PC-3 (cell line): Measurements from ENCODE around the gene PRKRIP1. TPM values are rescaled to one million over a fixed set of nuclear protein-coding genes. Genes with fewer than 3 reads are reported as not detected.

Source experiments
- ATAC-seq: fragments of 200-7000 bp; cut with Tn5 transposase; 2 replicates; pipeline ENCODE4 v1.9.1; 2020; ENCODE audit warnings: mild to moderate bottlenecking, moderate library complexity
- BruUV-seq: library from RNA; stranded (reverse); fragments of 400-500 nt; replicated peaks from 2 replicates; lab custom pipeline; 2021; lab: Mats Ljungman, UMichigan
- CTCF ChIA-PET: fragments of 300-600 bp; sonication (Branson Sonifier 250); formaldehyde crosslinking; loops from one replicate; lab custom pipeline; 2022; ENCODE audit warnings: antibody characterized with exemption; lab: Charles Lee
- POLR2A ChIA-PET: fragments of 300-600 bp; sonication (Branson Sonifier 250); formaldehyde crosslinking; loops from one replicate; lab custom pipeline; 2022; ENCODE audit warnings: antibody characterized with exemption; ENCODE audit not compliant: unreplicated experiment; lab: Charles Lee
- DNase-seq: peaks from one replicate; pipeline ENCODE4 v3.0.0-alpha.2; 2015
- H2AFZ ChIP-seq: fragments of 300-600 bp; sonication (generic); 2 replicates; pipeline ENCODE4 v1.6.0; 2016; ENCODE audit warnings: antibody characterized with exemption, low read length
- H3F3A ChIP-seq: fragments of 300-600 bp; sonication (generic); one replicate; pipeline ENCODE4 v1.6.0; 2017; ENCODE audit warnings: antibody characterized with exemption, low read length, control low read depth, mild to moderate bottlenecking; ENCODE audit not compliant: unreplicated experiment
- H3K27ac ChIP-seq: fragments of 300-600 bp; sonication (generic); 2 replicates; pipeline ENCODE4 v1.5.1; 2016; ENCODE audit warnings: mild to moderate bottlenecking, low read length
- H3K27me3 ChIP-seq: fragments of 300-600 bp; sonication (generic); 2 replicates; pipeline ENCODE4 v1.6.1; 2016; ENCODE audit warnings: low read length, mixed read lengths
- H3K36me3 ChIP-seq: fragments of 300-600 bp; sonication (generic); 2 replicates; pipeline ENCODE4 v1.6.1; 2016; ENCODE audit warnings: low read depth, mixed run types, low read length, mixed read lengths
- H3K4me1 ChIP-seq: fragments of 300-600 bp; sonication (generic); 2 replicates; pipeline ENCODE4 v1.5.1; 2016; ENCODE audit warnings: low read length; ENCODE audit not compliant: insufficient read depth
- H3K4me2 ChIP-seq: fragments of 300-600 bp; sonication (generic); 2 replicates; pipeline ENCODE4 v1.6.0; 2016; ENCODE audit warnings: low read length
- H3K4me3 ChIP-seq: fragments of 300-600 bp; sonication (generic); 2 replicates; pipeline ENCODE4 v1.5.1; 2016; ENCODE audit warnings: mild to moderate bottlenecking, low read length, mixed read lengths
- H3K79me2 ChIP-seq: fragments of 300-600 bp; sonication (generic); 2 replicates; pipeline ENCODE4 v1.6.1; 2017; ENCODE audit warnings: low read length, mixed read lengths
- H3K9ac ChIP-seq: fragments of 300-600 bp; sonication (generic); 2 replicates; pipeline ENCODE4 v1.6.0; 2016; ENCODE audit warnings: mild to moderate bottlenecking, low read length
- H3K9me2 ChIP-seq: fragments of 300-600 bp; sonication (generic); replicated peaks from 2 replicates; pipeline ENCODE4 v1.6.1; 2016; ENCODE audit warnings: mixed run types, low read length, mixed read lengths
- H3K9me3 ChIP-seq: fragments of 300-600 bp; sonication (generic); 2 replicates; pipeline ENCODE4 v1.6.1; 2016; ENCODE audit warnings: low read length, mixed read lengths
- H4K20me1 ChIP-seq: fragments of 300-600 bp; sonication (generic); 2 replicates; pipeline ENCODE4 v1.6.1; 2016; ENCODE audit warnings: low read length, mixed read lengths
- EZH2 ChIP-seq: fragments of 300-600 bp; sonication (generic); IDR thresholded peaks from one replicate; pipeline ENCODE4 v1.6.1; 2017; ENCODE audit warnings: antibody characterized with exemption, mild to moderate bottlenecking, low read length; ENCODE audit not compliant: unreplicated experiment
- EZH2phosphoT487 ChIP-seq: fragments of 300-600 bp; sonication (generic); IDR thresholded peaks from 2 replicates; pipeline ENCODE4 v1.6.1; 2018; ENCODE audit warnings: mild to moderate bottlenecking, antibody characterized with exemption, low read length, borderline replicate concordance
- intact Hi-C: fragments of 100-400 bp; cut with micrococcal nuclease; formaldehyde crosslinking; loops from 2 replicates; pipeline ENCODE4 v1.9.0; 2023
- total RNA-seq: library from RNA; depleted of rRNA; stranded (reverse); fragments of >200 nt; gene quantifications from 2 replicates; pipeline ENCODE4 v1.2.3, GENCODE V29; 2014
- TF ChIP-seq, protein P1 (sequence below): fragments of 300-600 bp; sonication (generic); conservative IDR thresholded peaks from 2 replicates; pipeline ENCODE4 v1.5.1; 2017; ENCODE audit warnings: antibody characterized with exemption, low read depth, mild to moderate bottlenecking, low read length

PRKRIP1 gene
- total RNA-seq, 1 experiment from 2014 or later, result 28.9 TPM

- Histone ChIP-seq H3K9me3 (no peaks in the 10 kb centered on the region), H4K20me1 (no peaks in the 10 kb centered on the region), H3K36me3 (no peaks in the 10 kb centered on the region; the same call in 1 of the 2 replicates), H2AFZ (no peak overlapping the region), H3K79me2 (peaks cover 24% of the 10 kb centered on the region), H3K27me3 (no peaks in the 10 kb centered on the region), H3K9me2 (no peaks in the 10 kb centered on the region), H3K4me3 (no peak overlapping the region), H3F3A (no peaks in the 10 kb centered on the region), H3K27ac (no peak overlapping the region), H3K4me1 (peaks cover 10% of the 10 kb centered on the region; the same call in 1 of the 2 replicates), H3K4me2 (no peak overlapping the region), H3K9ac (no peak overlapping the region)
- POLR2A ChIA-PET, result no interaction called here
- CTCF ChIA-PET, result interaction anchor here (0.6 kb wide), 1 partner anchor 198 kb away, joined by 5 read pairs; no protein-coding TSS in a partner anchor
- intact Hi-C loops, result no loop called here
- no TSS peak for BruUV-seq
- DNase-seq, result no peak
- ATAC-seq, result no peak
- TF ChIP-seq EZH2 (no peak), EZH2phosphoT487 (no peak)
- TF ChIP-seq, protein P1, sequence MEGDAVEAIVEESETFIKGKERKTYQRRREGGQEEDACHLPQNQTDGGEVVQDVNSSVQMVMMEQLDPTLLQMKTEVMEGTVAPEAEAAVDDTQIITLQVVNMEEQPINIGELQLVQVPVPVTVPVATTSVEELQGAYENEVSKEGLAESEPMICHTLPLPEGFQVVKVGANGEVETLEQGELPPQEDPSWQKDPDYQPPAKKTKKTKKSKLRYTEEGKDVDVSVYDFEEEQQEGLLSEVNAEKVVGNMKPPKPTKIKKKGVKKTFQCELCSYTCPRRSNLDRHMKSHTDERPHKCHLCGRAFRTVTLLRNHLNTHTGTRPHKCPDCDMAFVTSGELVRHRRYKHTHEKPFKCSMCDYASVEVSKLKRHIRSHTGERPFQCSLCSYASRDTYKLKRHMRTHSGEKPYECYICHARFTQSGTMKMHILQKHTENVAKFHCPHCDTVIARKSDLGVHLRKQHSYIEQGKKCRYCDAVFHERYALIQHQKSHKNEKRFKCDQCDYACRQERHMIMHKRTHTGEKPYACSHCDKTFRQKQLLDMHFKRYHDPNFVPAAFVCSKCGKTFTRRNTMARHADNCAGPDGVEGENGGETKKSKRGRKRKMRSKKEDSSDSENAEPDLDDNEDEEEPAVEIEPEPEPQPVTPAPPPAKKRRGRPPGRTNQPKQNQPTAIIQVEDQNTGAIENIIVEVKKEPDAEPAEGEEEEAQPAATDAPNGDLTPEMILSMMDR, result no peak
Observed at GRCh38 chr7:102467581-102468477, 71.7 kb downstream of the PRKRIP1 start.

DNA sequence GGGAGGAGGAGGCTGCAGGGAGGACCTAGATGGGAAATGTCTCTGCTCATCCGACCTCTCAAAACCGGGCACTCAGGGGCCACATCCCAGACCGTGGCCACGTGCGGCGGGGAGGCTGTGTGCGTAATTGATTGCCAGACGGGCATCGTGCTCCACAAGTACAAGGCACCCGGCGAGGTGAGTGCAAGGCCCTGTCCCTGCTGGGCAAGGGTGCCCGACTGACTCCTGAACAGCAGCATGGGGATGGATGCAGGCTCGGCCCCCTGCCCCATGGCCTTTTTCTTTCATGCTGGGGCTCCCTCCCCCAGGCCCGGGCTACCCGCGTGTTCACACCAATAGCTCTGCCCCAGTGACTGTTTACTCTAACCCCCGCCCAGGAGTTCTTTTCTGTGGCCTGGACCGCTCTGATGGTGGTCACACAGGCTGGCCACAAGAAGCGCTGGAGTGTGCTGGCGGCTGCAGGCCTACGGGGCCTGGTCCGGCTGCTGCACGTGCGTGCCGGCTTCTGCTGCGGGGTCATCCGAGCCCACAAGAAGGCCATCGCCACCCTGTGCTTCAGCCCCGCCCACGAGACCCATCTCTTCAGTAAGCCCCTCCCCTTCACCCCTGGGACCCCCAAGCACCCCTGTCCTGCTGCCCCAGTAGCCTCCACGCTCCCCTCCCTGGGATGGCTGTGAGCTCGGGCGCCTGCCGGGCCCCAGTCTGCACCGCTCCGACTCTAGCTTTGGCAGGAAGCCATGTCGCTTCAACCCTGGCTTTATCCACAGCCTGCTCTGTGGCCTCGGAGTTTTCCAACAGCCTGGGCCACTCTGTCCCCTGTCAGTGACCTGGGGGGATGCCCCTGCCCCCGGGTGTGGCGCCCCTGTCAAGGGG is 72.6 kb downstream of the PRKRIP1 start:
- Histone ChIP-seq H3K27me3 (no peaks in the 10 kb centered on the region), H3K9me3 (no peaks in the 10 kb centered on the region), H3K4me2 (no peak overlapping the region), H3K79me2 (peaks cover 19% of the 10 kb centered on the region), H3K27ac (no peak overlapping the region), H2AFZ (no peak overlapping the region), H3K9ac (no peak overlapping the region), H3K9me2 (no peaks in the 10 kb centered on the region), H3F3A (no peaks in the 10 kb centered on the region), H3K4me1 (peaks cover 8% of the 10 kb centered on the region; the same call in 1 of the 2 replicates), H3K4me3 (no peak overlapping the region), H4K20me1 (no peaks in the 10 kb centered on the region), H3K36me3 (no peaks in the 10 kb centered on the region; the same call in 1 of the 2 replicates)
- ChIA-PET POLR2A (no interaction called here), CTCF (no interaction called here)
- intact Hi-C loops, result no loop called here
- BruUV-seq, result no TSS peak
- no peak for DNase-seq
- ATAC-seq, result no peak
- no peak for TF ChIP-seq EZH2phosphoT487
- TF ChIP-seq, protein P1, result no peak
- TF ChIP-seq EZH2, result no peak
